IPS-11a (cell line): ENCODE measurements around the gene DRAXIN.
A peak's percentile ranks its signal among the peaks of the same experiment; 100 is the strongest.
"Not testable (repeated sequence)": the region's sequence is repeated elsewhere in the genome, so short reads cannot be mapped to it uniquely, and the experiment has no call there.

ENCODE experiments used
- H3K4me3 ChIP-seq: one replicate; pipeline ENCODE4 v1.5.1; 2013; ENCODE audit warnings: low read depth, low read length, control low read depth

The DRAXIN gene

GRCh38 chr1:11691302-11691914 lies at the start of gene DRAXIN:
DRAXIN (plus strand) TSS chr1:11691710; CDS start chr1:11706259, 14,549 bp downstream.
- peak within 1 kb of the TSS; percentile 88 for H3K4me3 ChIP-seq

- H3K4me3 ChIP-seq: no peak overlapping the region
These were observed 49.7 kb upstream of the DRAXIN start for GRCh38 chr1:11641776-11642305.

- H3K4me3 ChIP-seq: not testable (repeated sequence)
These were observed 49.0 kb upstream of the DRAXIN start for GRCh38 chr1:11642418-11643017.

GRCh38 chr1:11643782-11644181 lies 47.7 kb upstream of the DRAXIN start:
- H3K4me3 ChIP-seq: no peak overlapping the region

GRCh38 chr1:11645270-11645669 lies 46.2 kb upstream of the DRAXIN start:
- no peak overlapping the region for H3K4me3 ChIP-seq

- no peak overlapping the region for H3K4me3 ChIP-seq
These were observed 45.7 kb upstream of the DRAXIN start for GRCh38 chr1:11645670-11646265.

GRCh38 chr1:11646317-11646716 lies 45.2 kb upstream of the DRAXIN start:
- no peak overlapping the region for H3K4me3 ChIP-seq

- no peak overlapping the region for H3K4me3 ChIP-seq
These were observed 44.2 kb upstream of the DRAXIN start for GRCh38 chr1:11647333-11647732.

- no peak overlapping the region for H3K4me3 ChIP-seq
These were observed 43.5 kb upstream of the DRAXIN start for GRCh38 chr1:11648039-11648438.

- H3K4me3 ChIP-seq: no peak overlapping the region
These were observed 42.8 kb upstream of the DRAXIN start for GRCh38 chr1:11648732-11649158.

GRCh38 chr1:11649237-11649623 lies 42.3 kb upstream of the DRAXIN start:
- no peak overlapping the region for H3K4me3 ChIP-seq

- no peak overlapping the region for H3K4me3 ChIP-seq
These were observed 41.7 kb upstream of the DRAXIN start for GRCh38 chr1:11649624-11650330.

- H3K4me3 ChIP-seq: no peak overlapping the region
These were observed 41.0 kb upstream of the DRAXIN start for GRCh38 chr1:11650331-11650991.

GRCh38 chr1:11651017-11651416 lies 40.5 kb upstream of the DRAXIN start:
- H3K4me3 ChIP-seq: no peak overlapping the region

- no peak overlapping the region for H3K4me3 ChIP-seq
These were observed 39.2 kb upstream of the DRAXIN start for GRCh38 chr1:11652203-11652780.

- peak overlapping the region; percentile 51 for H3K4me3 ChIP-seq
These were observed 38.2 kb upstream of the DRAXIN start for GRCh38 chr1:11653101-11653860.

- H3K4me3 ChIP-seq: peak overlapping the region; percentile 51
These were observed 37.7 kb upstream of the DRAXIN start for GRCh38 chr1:11653861-11654136.

- H3K4me3 ChIP-seq: peak within 1 kb of the TSS; percentile 51
These were observed 37.2 kb upstream of the DRAXIN start, which contains the start of the genes FBXO2 and FBXO44 for GRCh38 chr1:11654137-11654938. FBXO2 (minus strand) TSS chr1:11654429; CDS start chr1:11654340, 89 bp downstream. FBXO44 (plus strand) TSS chr1:11654877; CDS start chr1:11655836, 959 bp downstream.
